ENCODE results near the gene LRRN4.

LRRN4 gene

DNA sequence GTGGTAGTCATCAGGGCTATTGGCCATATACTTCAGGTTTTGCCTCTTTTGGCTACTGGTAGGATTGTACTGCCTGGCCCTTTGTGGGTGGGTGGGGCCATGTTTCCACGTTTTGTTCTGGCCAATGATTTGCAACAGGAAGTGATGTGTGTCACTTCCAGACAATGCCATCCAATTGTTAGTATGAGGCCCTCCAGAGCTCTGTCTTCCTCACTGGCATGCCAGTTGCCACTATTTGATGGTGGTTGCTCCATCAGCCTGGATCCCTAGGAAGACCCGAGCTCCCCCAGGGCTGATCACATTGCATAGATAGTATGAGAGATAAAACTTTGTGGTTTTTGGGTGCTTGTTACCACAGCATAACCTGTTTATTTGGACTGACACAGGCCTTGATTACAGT is 7.7 kb upstream of the LRRN4 start:
- no peak overlapping the region for H3K4me3 ChIP-seq (ENCODE audit: low read depth, low read length)
- TF ChIP-seq, protein P1, sequence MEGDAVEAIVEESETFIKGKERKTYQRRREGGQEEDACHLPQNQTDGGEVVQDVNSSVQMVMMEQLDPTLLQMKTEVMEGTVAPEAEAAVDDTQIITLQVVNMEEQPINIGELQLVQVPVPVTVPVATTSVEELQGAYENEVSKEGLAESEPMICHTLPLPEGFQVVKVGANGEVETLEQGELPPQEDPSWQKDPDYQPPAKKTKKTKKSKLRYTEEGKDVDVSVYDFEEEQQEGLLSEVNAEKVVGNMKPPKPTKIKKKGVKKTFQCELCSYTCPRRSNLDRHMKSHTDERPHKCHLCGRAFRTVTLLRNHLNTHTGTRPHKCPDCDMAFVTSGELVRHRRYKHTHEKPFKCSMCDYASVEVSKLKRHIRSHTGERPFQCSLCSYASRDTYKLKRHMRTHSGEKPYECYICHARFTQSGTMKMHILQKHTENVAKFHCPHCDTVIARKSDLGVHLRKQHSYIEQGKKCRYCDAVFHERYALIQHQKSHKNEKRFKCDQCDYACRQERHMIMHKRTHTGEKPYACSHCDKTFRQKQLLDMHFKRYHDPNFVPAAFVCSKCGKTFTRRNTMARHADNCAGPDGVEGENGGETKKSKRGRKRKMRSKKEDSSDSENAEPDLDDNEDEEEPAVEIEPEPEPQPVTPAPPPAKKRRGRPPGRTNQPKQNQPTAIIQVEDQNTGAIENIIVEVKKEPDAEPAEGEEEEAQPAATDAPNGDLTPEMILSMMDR (conservative IDR thresholded peaks at IDR 0.05; ENCODE audit: low read depth, low read length), result no peak
- DNase-seq (ENCODE audit: low read depth), result no peak

DNA sequence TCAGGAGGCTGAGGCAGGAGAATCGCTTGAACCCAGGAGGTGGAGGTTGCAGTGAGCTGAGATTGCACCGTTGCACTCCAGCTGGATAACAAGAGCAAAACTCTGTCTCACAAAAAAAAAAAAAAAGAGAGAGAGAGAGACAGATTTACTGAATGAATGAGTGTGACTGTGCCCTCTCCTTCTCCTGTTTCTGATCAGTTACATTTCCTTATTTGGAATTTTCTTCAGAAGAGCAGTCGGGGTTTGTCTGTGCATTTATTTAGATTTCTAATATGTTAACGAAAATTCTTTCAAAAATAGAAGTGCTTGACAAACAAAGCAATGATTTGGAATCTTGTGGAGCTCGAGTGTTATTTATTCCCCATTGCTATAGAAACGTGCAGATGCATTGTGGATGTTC is 6.4 kb upstream of the LRRN4 start:
- DNase-seq (ENCODE audit: low read depth), result no peak
- H3K4me3 ChIP-seq (ENCODE audit: low read depth, low read length), result no peak overlapping the region
- TF ChIP-seq, protein P1 (conservative IDR thresholded peaks at IDR 0.05; ENCODE audit: low read depth, low read length), result no peak

DNA sequence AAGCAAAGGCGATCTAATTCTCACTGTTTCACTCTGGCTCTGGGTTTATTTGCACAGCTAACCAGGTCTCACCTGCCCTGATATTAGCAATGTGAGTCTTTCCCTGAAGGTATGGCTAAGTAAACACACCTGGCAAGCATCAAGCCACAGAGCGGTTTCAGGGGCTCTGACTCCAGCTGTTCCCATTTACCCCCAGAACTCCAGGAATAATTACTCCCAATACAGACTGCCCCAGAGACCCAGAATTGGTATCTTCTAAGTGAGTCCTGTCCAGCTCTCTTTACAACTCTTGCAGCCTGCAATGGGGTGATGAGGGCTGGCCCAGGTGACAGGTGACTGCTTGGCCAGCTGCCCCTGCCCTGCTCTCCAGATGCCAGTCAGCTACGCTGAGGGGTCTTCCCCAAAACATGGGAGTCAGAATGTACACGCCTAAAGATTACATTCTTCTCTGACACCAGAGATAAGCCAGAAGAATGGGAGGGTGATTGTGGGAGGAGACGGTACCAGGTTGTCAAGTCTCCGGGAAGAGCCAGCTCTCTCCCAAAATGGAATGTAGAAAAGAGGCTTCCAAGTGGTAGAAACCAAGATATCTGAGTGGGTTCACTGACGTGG is 4.9 kb upstream of the LRRN4 start:
- H3K4me3 ChIP-seq (ENCODE audit: low read depth, low read length), result no peak overlapping the region
- peak; percentile 40 for DNase-seq (ENCODE audit: low read depth)
- TF ChIP-seq, protein P1 (conservative IDR thresholded peaks at IDR 0.05; ENCODE audit: low read depth, low read length), result no peak

DNA sequence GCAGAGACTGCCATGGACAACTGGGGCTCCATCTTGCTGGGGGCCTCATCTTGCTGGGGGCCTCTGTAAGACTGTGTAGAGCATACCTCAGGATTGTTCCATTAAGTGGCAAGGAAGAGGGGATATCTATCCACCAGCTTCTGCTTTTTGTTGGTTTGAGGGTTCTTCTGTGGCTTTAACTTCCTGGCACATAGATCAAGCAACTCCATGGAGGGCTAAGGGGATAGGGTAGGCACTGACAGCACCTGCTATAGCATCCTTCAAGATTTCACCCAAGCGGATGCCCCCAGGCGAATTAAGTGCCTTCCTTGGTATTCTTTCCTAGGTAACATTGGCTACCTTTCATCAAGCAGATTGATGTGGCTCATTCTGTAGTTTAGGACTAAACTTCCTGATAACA is 3.8 kb upstream of the LRRN4 start:
- H3K4me3 ChIP-seq (ENCODE audit: low read depth, low read length), result no peak overlapping the region
- TF ChIP-seq, protein P1 (conservative IDR thresholded peaks at IDR 0.05; ENCODE audit: low read depth, low read length), result no peak
- DNase-seq (ENCODE audit: low read depth), result no peak

DNA sequence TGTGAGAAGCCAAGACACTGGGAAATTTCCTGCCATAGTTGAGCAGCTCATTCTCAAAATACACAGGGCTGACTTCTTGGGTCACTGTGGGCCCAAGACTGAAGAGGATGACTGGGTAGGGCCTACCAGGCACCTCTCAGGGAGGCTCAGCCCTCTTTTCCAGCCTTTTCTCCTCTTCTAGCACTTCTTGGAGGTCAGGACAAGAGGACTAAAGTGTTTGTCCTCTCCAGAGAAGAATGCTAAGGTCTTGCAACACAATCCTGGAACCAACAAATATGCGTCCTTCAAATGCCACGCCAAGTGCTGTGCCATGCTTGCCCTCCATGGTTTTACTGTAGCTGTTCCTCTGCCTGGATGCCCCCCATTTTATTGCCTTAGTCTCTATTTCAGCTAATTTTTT is 3.3 kb upstream of the LRRN4 start:
- no peak overlapping the region for H3K4me3 ChIP-seq (ENCODE audit: low read depth, low read length)
- no peak for DNase-seq (ENCODE audit: low read depth)
- TF ChIP-seq, protein P1 (conservative IDR thresholded peaks at IDR 0.05; ENCODE audit: low read depth, low read length), result no peak

DNA sequence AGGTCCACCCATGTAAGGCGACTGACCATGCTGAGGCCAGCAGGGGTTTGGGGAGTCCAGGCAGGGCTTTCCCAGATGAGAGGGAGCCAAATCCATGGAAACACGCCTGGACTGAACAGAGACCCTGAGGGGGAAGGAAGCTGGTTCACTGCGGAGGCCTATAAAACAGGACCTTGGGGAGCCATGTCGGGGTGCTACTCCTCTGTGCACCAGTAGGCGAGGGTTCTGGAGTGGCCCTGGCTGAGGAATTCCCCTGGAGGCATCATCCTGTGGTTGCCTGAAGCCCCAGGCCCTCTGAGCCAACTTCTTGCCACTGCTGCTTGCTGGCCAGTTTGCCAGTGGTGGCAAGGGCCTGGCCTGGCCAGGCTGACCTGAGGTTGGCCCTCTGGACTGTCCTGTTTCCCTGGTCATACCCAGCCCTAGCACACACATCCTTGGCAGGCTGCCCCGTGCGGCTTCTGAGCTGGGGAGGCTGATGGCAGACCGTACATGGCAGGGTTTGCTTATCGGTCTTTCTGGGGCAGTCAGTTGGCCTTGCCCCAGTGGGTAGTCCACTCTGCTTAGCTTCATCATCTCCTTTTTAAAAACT is 2.2 kb upstream of the LRRN4 start:
- no peak for DNase-seq (ENCODE audit: low read depth)
- H3K4me3 ChIP-seq (ENCODE audit: low read depth, low read length), result no peak overlapping the region

More for the DNA sequence above, 2.2 kb upstream of the LRRN4 start:
- TF ChIP-seq, protein P1 (conservative IDR thresholded peaks at IDR 0.05; ENCODE audit: low read depth, low read length), result no peak
